CD4-positive, alpha-beta T cell (primary cell): ENCODE results near the gene DDX4. TPM values are rescaled to one million over a fixed set of nuclear protein-coding genes. Genes with fewer than 3 reads are reported as not detected.
A peak's percentile ranks its signal among the peaks of the same experiment; 100 is the strongest.

Experiments
- ATAC-seq: fragments of 200-7000 bp; cut with Tn5 transposase; one replicate; pipeline ENCODE4 v1.10.0; 2022; ENCODE audit warnings: mild to moderate bottlenecking; ENCODE audit not compliant: poor library complexity
- CTCF ChIA-PET: fragments of 350-600 bp; sonication (Branson Sonifier 250); formaldehyde crosslinking; loops from one replicate; lab custom pipeline; 2021; ENCODE audit warnings: antibody characterized with exemption, inconsistent platforms; lab: Charles Lee
- POLR2A ChIA-PET: fragments of 350-600 bp; sonication (Branson Sonifier 250); formaldehyde crosslinking; loops from one replicate; lab custom pipeline; 2021; ENCODE audit warnings: antibody characterized with exemption, inconsistent platforms; lab: Charles Lee
- DNase-seq, 14 experiments: peaks; one replicate each; pipeline ENCODE4 v3.0.0-alpha.2; 2013 to 2020; ENCODE audit warnings: mixed read lengths in 2 of 14
- H3K27ac ChIP-seq, 2 donors: one replicate each; pipeline versions ENCODE4 v1.5.1 to v1.7.0; 2013; ENCODE audit warnings: low read length in 2 of 2, low read depth in 1 of 2, mild to moderate bottlenecking in 1 of 2
- H3K27me3 ChIP-seq, 2 experiments: 1 replicate in 1 of 2; 2 replicates in 1 of 2; pipeline versions ENCODE4 v1.6.1 to v1.7.0; 2013; ENCODE audit warnings: low read length in 2 of 2, control low read depth in 1 of 2, mild to moderate bottlenecking in 1 of 2, moderate library complexity in 1 of 2; ENCODE audit not compliant: insufficient read depth in 2 of 2, control insufficient read depth in 1 of 2
- H3K36me3 ChIP-seq: one replicate; pipeline ENCODE4 v1.6.1; 2013; ENCODE audit warnings: low read length, control low read depth; ENCODE audit not compliant: insufficient read depth
- H3K4me1 ChIP-seq: one replicate; pipeline ENCODE4 v1.6.1; 2013; ENCODE audit warnings: low read length, control low read depth; ENCODE audit not compliant: insufficient read depth
- H3K4me3 ChIP-seq: one replicate; pipeline ENCODE4 v1.5.1; 2013; ENCODE audit warnings: mild to moderate bottlenecking, low read length, moderate library complexity
- H3K9me3 ChIP-seq, 2 experiments: 1 replicate in 1 of 2; 2 replicates in 1 of 2; pipeline versions ENCODE4 v1.6.1 to v1.7.0; 2013; ENCODE audit warnings: low read length in 2 of 2, mild to moderate bottlenecking in 2 of 2, control low read depth in 1 of 2, moderate library complexity in 1 of 2; ENCODE audit not compliant: control insufficient read depth in 1 of 2, insufficient read depth in 1 of 2
- H3K27ac Mint-ChIP-seq: one replicate; pipeline ENCODE4 v1.8.0; 2020; ENCODE audit warnings: mixed read lengths
- H3K27me3 Mint-ChIP-seq: one replicate; pipeline ENCODE4 v1.8.0; 2021; ENCODE audit warnings: mixed read lengths
- H3K36me3 Mint-ChIP-seq: one replicate; pipeline ENCODE4 v1.8.0; 2021; ENCODE audit warnings: low read depth, mixed read lengths
- H3K4me1 Mint-ChIP-seq: one replicate; pipeline ENCODE4 v1.8.0; 2021; ENCODE audit warnings: low read depth, mixed read lengths
- H3K4me3 Mint-ChIP-seq: one replicate; pipeline ENCODE4 v1.8.0; 2020; ENCODE audit warnings: mild to moderate bottlenecking, mixed read lengths
- H3K9me3 Mint-ChIP-seq: one replicate; pipeline ENCODE4 v1.8.0; 2020; ENCODE audit warnings: mixed read lengths
- CTCF ChIP-seq: fragments of 200-600 bp; IDR thresholded peaks from one replicate; pipeline ENCODE4 v1.8.0; 2022; ENCODE audit warnings: antibody characterized with exemption, mild to moderate bottlenecking
- intact Hi-C, 2 experiments: fragments of 100-400 bp; cut with DNase I in 1 of 2; cut with micrococcal nuclease in 1 of 2; formaldehyde crosslinking; loops; one replicate each; pipeline versions ENCODE4 v1.15.1 to v1.9.0; 2023 to 2025; cut with DNase I, micrococcal nuclease
- total RNA-seq, 174 experiments: library from RNA in 2 of 174; stranded (reverse) in 2 of 174; gene quantifications; one replicate each; pipeline ENCODE4 v1.2.3 and lab custom pipeline; 2021 to 2026

The DDX4 gene
- total RNA-seq, 2 experiments from 2014 or later: not detected

DNA sequence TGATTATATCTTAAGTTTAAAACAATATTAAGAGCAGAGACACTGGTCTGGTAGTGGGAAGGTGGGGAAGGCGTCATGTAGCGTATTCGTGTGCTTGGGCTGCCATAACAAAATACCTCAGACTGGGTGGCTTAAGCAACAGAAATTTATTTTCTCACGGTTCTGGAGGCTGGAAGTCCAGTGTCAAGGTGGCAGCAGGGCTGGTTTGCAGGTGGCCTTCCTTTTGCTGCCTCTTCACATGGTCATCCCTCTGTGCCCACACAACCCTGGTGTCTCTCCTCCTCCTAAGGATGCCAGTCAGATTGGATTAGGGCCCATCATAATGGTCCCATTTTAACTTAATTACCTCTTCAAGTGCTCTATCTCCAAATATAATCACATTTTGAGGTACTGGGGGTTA is 122.8 kb downstream of the DDX4 start:
- Histone ChIP-seq H3K4me3 (no peak overlapping the region), H3K36me3 (no peaks in the 10 kb centered on the region), H3K9me3 (no peaks in the 10 kb centered on the region), H3K27me3 (no peaks in the 10 kb centered on the region), H3K27ac (no peak overlapping the region), H3K4me1 (peaks cover 21% of the 10 kb centered on the region)
- Mint-ChIP-seq H3K27me3 (no peaks in the 10 kb centered on the region), H3K36me3 (no peaks in the 10 kb centered on the region), H3K4me3 (no peak overlapping the region), H3K27ac (no peak overlapping the region), H3K9me3 (no peaks in the 10 kb centered on the region), H3K4me1 (peaks cover 22% of the 10 kb centered on the region)
- ChIA-PET CTCF (interaction anchor here (0.6 kb wide), 1 partner anchor 25 kb away, joined by 4 read pairs; no protein-coding TSS in a partner anchor), POLR2A (no interaction called here)
- no peak for DNase-seq
- TF ChIP-seq CTCF: no peak
- intact Hi-C loops: no loop called here
- ATAC-seq: no peak

DNA sequence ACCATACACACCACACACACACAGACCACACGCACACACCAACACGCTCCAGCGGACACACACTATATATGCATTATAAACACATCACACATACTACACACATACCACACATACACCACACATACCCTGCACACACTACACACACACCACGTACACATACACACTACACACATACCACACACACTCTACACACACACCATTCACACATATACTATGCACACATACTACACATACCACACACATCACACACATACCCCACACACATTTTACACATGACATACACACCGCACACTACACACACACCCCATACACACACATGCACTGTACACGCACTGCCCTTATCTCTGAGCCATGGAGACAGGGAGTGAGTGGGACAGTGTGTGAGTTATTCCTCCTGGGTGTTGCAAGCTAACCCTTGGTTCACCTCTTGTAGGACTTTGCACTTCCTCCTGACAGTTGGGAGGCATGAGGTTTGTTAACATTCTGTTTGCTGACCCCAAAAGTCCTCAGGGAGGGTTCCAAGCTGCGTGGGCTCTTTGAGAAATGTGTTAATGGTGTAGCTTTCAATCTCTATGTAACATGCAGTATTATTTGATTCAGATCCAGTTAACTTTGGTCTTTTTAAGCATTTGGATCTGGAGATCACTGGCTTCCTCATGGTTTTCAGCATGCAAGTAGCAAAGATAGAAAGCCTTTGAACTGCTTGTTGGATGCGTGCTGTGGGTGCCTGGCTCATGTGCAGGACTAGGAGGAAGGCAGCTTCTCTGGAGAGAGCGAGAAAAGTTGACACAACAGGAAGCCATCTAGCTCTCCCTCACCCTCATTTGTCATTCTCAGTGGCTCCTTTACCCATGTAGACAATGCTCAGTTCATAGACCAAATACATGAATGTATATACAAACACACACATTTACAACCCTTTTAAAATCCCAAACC is 127.0 kb downstream of the DDX4 start:
- no peaks in the 10 kb centered on the region for H3K4me1 ChIP-seq
- no peak overlapping the region for H3K4me3 Mint-ChIP-seq
- DNase-seq (peak in 2 of 14 experiments; percentile 18 to 28), ATAC-seq (no peak)
- H3K36me3 Mint-ChIP-seq: no peaks in the 10 kb centered on the region
- no peak for TF ChIP-seq CTCF
- H3K27me3 ChIP-seq: no peaks in the 10 kb centered on the region
- no peak overlapping the region for H3K27ac Mint-ChIP-seq
- intact Hi-C loops: no loop called here
- H3K9me3 ChIP-seq: no peaks in the 10 kb centered on the region
- H3K27me3 Mint-ChIP-seq: no peaks in the 10 kb centered on the region
- ChIA-PET POLR2A (interaction anchor here (0.7 kb wide), 1 partner anchor 31 kb away, joined by 3 read pairs; no protein-coding TSS in a partner anchor), CTCF (no interaction called here)
- H3K4me3 ChIP-seq: no peak overlapping the region
- H3K36me3 ChIP-seq: no peaks in the 10 kb centered on the region
- no peak overlapping the region for H3K27ac ChIP-seq
- no peaks in the 10 kb centered on the region for H3K9me3 Mint-ChIP-seq
- H3K4me1 Mint-ChIP-seq: no peaks in the 10 kb centered on the region

- Mint-ChIP-seq H3K27me3 (no peaks in the 10 kb centered on the region), H3K36me3 (no peaks in the 10 kb centered on the region), H3K4me1 (no peaks in the 10 kb centered on the region), H3K9me3 (no peaks in the 10 kb centered on the region), H3K4me3 (no peak overlapping the region), H3K27ac (no peak overlapping the region)
- Histone ChIP-seq H3K27me3 (no peaks in the 10 kb centered on the region), H3K9me3 (no peaks in the 10 kb centered on the region), H3K4me3 (no peak overlapping the region), H3K4me1 (no peaks in the 10 kb centered on the region), H3K27ac (no peak overlapping the region), H3K36me3 (no peaks in the 10 kb centered on the region)
- no peak for DNase-seq
- ChIA-PET POLR2A (no interaction called here), CTCF (no interaction called here)
- no peak for TF ChIP-seq CTCF
- intact Hi-C loops: no loop called here
- ATAC-seq: no peak
Observed at GRCh38 chr5:55865831-55866230, 128.0 kb downstream of the DDX4 start.
